GM23338 (cell line): ENCODE measurements around the gene RYR2.

Source experiments
- CREB1 ChIP-seq: fragments of 250-450 bp; sonication (Bioruptor Pico); IDR thresholded peaks from 2 replicates; pipeline ENCODE4 v1.5.0; 2020; ENCODE audit warnings: low read depth, mild to moderate bottlenecking, moderate library complexity
- EZH2 ChIP-seq: fragments of 200-600 bp; sonication (generic); IDR thresholded peaks from one replicate; pipeline ENCODE4 v1.8.0; 2017; ENCODE audit warnings: antibody characterized with exemption, mild to moderate bottlenecking, low read depth; ENCODE audit not compliant: unreplicated experiment
- EZH2phosphoT487 ChIP-seq: fragments of 200-600 bp; sonication (generic); IDR thresholded peaks from one replicate; pipeline ENCODE4 v1.8.1; 2018; ENCODE audit warnings: antibody characterized with exemption; ENCODE audit not compliant: unreplicated experiment
- JUNB ChIP-seq: IDR thresholded peaks from one replicate; pipeline ENCODE4 v1.6.1; 2016; ENCODE audit warnings: antibody characterized with exemption; ENCODE audit not compliant: unreplicated experiment
- NANOG ChIP-seq: IDR thresholded peaks from 2 replicates; pipeline ENCODE4 v1.6.1; 2016; ENCODE audit warnings: antibody characterized with exemption, borderline replicate concordance
- POLR2AphosphoS5 ChIP-seq: IDR thresholded peaks from 2 replicates; pipeline ENCODE4 v1.6.1; 2016; ENCODE audit warnings: antibody characterized with exemption, low read depth
- STAT1 ChIP-seq: IDR thresholded peaks from one replicate; pipeline ENCODE4 v1.6.1; 2016; ENCODE audit warnings: antibody characterized with exemption; ENCODE audit not compliant: unreplicated experiment
- ZNF331 ChIP-seq: fragments of 250-450 bp; sonication (Bioruptor Pico); IDR thresholded peaks from 2 replicates; pipeline ENCODE4 v1.5.0; 2020; ENCODE audit warnings: low read depth, mild to moderate bottlenecking, moderate library complexity
- TF ChIP-seq, protein P1 (sequence below), 2 experiments: fragments of 200-600 bp in 1 of 2; sonication (generic) in 1 of 2; conservative IDR thresholded peaks; 2 replicates each; pipeline versions ENCODE4 v1.5.1 to v1.6.1; 2016 to 2017; ENCODE audit warnings: antibody characterized with exemption in 2 of 2, low read depth in 2 of 2, mild to moderate bottlenecking in 2 of 2, moderate library complexity in 1 of 2
- TF ChIP-seq, protein P2 (sequence below): IDR thresholded peaks from one replicate; pipeline ENCODE4 v1.6.1; 2018; ENCODE audit warnings: antibody characterized with exemption; ENCODE audit not compliant: unreplicated experiment
- TF ChIP-seq, protein P3 (sequence below): IDR thresholded peaks from 2 replicates; pipeline ENCODE4 v1.6.1; 2016; ENCODE audit warnings: antibody characterized with exemption
- TF ChIP-seq, protein P4 (sequence below): fragments of 250-450 bp; sonication (Bioruptor Pico); IDR thresholded peaks from 2 replicates; pipeline ENCODE4 v1.5.0; 2020; ENCODE audit warnings: mild to moderate bottlenecking, moderate library complexity

DNA sequence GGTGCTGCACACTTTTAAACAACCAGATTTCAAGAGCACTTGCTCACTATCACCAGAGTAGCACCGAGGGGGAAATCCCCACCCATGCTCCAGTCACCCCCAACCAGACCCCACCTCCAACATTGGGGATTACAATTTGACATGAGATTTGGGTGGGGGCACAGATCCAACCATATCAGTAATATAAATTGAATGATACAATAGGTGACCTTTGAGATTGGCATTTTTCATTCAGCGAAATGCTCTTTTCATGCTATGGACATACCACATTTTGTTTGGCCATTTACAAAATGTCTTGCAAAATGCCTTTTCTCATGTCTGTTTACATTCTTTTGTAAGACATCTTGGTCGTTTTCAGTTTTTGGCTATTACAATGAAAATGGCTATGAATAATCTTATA, 23.9 kb downstream of the RYR2 start:
- TF ChIP-seq, protein P1, sequence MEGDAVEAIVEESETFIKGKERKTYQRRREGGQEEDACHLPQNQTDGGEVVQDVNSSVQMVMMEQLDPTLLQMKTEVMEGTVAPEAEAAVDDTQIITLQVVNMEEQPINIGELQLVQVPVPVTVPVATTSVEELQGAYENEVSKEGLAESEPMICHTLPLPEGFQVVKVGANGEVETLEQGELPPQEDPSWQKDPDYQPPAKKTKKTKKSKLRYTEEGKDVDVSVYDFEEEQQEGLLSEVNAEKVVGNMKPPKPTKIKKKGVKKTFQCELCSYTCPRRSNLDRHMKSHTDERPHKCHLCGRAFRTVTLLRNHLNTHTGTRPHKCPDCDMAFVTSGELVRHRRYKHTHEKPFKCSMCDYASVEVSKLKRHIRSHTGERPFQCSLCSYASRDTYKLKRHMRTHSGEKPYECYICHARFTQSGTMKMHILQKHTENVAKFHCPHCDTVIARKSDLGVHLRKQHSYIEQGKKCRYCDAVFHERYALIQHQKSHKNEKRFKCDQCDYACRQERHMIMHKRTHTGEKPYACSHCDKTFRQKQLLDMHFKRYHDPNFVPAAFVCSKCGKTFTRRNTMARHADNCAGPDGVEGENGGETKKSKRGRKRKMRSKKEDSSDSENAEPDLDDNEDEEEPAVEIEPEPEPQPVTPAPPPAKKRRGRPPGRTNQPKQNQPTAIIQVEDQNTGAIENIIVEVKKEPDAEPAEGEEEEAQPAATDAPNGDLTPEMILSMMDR (conservative IDR thresholded peaks at IDR 0.05; ENCODE audit: low read depth in 2 of 2), result no peak
- TF ChIP-seq, protein P2, sequence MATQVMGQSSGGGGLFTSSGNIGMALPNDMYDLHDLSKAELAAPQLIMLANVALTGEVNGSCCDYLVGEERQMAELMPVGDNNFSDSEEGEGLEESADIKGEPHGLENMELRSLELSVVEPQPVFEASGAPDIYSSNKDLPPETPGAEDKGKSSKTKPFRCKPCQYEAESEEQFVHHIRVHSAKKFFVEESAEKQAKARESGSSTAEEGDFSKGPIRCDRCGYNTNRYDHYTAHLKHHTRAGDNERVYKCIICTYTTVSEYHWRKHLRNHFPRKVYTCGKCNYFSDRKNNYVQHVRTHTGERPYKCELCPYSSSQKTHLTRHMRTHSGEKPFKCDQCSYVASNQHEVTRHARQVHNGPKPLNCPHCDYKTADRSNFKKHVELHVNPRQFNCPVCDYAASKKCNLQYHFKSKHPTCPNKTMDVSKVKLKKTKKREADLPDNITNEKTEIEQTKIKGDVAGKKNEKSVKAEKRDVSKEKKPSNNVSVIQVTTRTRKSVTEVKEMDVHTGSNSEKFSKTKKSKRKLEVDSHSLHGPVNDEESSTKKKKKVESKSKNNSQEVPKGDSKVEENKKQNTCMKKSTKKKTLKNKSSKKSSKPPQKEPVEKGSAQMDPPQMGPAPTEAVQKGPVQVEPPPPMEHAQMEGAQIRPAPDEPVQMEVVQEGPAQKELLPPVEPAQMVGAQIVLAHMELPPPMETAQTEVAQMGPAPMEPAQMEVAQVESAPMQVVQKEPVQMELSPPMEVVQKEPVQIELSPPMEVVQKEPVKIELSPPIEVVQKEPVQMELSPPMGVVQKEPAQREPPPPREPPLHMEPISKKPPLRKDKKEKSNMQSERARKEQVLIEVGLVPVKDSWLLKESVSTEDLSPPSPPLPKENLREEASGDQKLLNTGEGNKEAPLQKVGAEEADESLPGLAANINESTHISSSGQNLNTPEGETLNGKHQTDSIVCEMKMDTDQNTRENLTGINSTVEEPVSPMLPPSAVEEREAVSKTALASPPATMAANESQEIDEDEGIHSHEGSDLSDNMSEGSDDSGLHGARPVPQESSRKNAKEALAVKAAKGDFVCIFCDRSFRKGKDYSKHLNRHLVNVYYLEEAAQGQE, result no peak
- TF ChIP-seq EZH2, result no peak
- no peak for TF ChIP-seq POLR2AphosphoS5
- TF ChIP-seq, protein P3, sequence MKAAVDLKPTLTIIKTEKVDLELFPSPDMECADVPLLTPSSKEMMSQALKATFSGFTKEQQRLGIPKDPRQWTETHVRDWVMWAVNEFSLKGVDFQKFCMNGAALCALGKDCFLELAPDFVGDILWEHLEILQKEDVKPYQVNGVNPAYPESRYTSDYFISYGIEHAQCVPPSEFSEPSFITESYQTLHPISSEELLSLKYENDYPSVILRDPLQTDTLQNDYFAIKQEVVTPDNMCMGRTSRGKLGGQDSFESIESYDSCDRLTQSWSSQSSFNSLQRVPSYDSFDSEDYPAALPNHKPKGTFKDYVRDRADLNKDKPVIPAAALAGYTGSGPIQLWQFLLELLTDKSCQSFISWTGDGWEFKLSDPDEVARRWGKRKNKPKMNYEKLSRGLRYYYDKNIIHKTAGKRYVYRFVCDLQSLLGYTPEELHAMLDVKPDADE, result no peak
- no peak for TF ChIP-seq JUNB
- TF ChIP-seq EZH2phosphoT487, result no peak
- TF ChIP-seq CREB1, result no peak
- no peak for TF ChIP-seq NANOG
- TF ChIP-seq ZNF331 (CRISPR knock-in tag), result no peak
- TF ChIP-seq STAT1, result no peak
- TF ChIP-seq, protein P4, sequence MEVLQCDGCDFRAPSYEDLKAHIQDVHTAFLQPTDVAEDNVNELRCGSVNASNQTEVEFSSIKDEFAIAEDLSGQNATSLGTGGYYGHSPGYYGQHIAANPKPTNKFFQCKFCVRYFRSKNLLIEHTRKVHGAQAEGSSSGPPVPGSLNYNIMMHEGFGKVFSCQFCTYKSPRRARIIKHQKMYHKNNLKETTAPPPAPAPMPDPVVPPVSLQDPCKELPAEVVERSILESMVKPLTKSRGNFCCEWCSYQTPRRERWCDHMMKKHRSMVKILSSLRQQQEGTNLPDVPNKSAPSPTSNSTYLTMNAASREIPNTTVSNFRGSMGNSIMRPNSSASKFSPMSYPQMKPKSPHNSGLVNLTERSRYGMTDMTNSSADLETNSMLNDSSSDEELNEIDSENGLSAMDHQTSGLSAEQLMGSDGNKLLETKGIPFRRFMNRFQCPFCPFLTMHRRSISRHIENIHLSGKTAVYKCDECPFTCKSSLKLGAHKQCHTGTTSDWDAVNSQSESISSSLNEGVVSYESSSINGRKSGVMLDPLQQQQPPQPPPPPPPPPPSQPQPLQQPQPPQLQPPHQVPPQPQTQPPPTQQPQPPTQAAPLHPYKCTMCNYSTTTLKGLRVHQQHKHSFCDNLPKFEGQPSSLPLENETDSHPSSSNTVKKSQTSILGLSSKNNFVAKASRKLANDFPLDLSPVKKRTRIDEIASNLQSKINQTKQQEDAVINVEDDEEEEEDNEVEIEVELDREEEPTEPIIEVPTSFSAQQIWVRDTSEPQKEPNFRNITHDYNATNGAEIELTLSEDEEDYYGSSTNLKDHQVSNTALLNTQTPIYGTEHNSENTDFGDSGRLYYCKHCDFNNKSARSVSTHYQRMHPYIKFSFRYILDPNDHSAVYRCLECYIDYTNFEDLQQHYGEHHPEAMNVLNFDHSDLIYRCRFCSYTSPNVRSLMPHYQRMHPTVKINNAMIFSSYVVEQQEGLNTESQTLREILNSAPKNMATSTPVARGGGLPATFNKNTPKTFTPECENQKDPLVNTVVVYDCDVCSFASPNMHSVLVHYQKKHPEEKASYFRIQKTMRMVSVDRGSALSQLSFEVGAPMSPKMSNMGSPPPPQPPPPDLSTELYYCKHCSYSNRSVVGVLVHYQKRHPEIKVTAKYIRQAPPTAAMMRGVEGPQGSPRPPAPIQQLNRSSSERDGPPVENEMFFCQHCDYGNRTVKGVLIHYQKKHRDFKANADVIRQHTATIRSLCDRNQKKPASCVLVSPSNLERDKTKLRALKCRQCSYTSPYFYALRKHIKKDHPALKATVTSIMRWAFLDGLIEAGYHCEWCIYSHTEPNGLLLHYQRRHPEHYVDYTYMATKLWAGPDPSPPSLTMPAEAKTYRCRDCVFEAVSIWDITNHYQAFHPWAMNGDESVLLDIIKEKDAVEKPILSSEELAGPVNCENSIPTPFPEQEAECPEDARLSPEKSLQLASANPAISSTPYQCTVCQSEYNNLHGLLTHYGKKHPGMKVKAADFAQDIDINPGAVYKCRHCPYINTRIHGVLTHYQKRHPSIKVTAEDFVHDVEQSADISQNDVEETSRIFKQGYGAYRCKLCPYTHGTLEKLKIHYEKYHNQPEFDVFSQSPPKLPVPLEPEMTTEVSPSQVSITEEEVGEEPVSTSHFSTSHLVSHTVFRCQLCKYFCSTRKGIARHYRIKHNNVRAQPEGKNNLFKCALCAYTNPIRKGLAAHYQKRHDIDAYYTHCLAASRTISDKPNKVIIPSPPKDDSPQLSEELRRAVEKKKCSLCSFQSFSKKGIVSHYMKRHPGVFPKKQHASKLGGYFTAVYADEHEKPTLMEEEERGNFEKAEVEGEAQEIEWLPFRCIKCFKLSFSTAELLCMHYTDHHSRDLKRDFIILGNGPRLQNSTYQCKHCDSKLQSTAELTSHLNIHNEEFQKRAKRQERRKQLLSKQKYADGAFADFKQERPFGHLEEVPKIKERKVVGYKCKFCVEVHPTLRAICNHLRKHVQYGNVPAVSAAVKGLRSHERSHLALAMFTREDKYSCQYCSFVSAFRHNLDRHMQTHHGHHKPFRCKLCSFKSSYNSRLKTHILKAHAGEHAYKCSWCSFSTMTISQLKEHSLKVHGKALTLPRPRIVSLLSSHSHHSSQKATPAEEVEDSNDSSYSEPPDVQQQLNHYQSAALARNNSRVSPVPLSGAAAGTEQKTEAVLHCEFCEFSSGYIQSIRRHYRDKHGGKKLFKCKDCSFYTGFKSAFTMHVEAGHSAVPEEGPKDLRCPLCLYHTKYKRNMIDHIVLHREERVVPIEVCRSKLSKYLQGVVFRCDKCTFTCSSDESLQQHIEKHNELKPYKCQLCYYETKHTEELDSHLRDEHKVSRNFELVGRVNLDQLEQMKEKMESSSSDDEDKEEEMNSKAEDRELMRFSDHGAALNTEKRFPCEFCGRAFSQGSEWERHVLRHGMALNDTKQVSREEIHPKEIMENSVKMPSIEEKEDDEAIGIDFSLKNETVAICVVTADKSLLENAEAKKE, result no peak
